Posterior cingulate gyrus (tissue), 11 donors: ENCODE results near the gene CNNM2.
"Not testable (repeated sequence)": the region's sequence is repeated elsewhere in the genome, so short reads cannot be mapped to it uniquely, and the experiment has no call there.

ENCODE experiments used
- DNase-seq, 10 donors: peaks; one replicate each; pipeline versions ENCODE4 v3.0.0 to v3.0.0-alpha.2; 2020 to 2021; ENCODE audit warnings: mixed read lengths in 3 of 10
- intact Hi-C: fragments of 100-400 bp; cut with DNase I; formaldehyde crosslinking; loops from one replicate; pipeline ENCODE4 v1.15.1; 2023

The CNNM2 gene

GRCh38 chr10:102919992-102920739 lies 2.1 kb downstream of the CNNM2 start:
- no peak for DNase-seq
- intact Hi-C loops, result loop anchor here (5.0 kb wide), 2 partner anchors 132 to 272 kb away; partner anchors contain the start of gene NT5C2

- no peak for DNase-seq
- intact Hi-C loops, result loop anchor here (5.0 kb wide), 1 partner anchor 129 kb away; no protein-coding TSS in a partner anchor
Measured at GRCh38 chr10:102923601-102924000, 5.5 kb downstream of the CNNM2 start.

GRCh38 chr10:102926842-102927241 lies 8.7 kb downstream of the CNNM2 start:
- DNase-seq, result no peak
- intact Hi-C loops, result no loop called here

GRCh38 chr10:102927311-102928010 lies 9.4 kb downstream of the CNNM2 start:
- intact Hi-C loops, result no loop called here
- DNase-seq, result no peak

GRCh38 chr10:102928442-102928841 lies 10.3 kb downstream of the CNNM2 start:
- DNase-seq, intact Hi-C loops: not testable (repeated sequence)

GRCh38 chr10:102930720-102931119 lies 12.6 kb downstream of the CNNM2 start:
- DNase-seq, result no peak
- intact Hi-C loops, result no loop called here

GRCh38 chr10:102931643-102932042 lies 13.5 kb downstream of the CNNM2 start:
- no peak for DNase-seq
- intact Hi-C loops, result no loop called here

- DNase-seq, result no peak
- intact Hi-C loops, result no loop called here
Measured at GRCh38 chr10:102935505-102935904, 17.4 kb downstream of the CNNM2 start.

- no peak for DNase-seq
- intact Hi-C loops, result no loop called here
Measured at GRCh38 chr10:102935939-102936605, 18.0 kb downstream of the CNNM2 start.

- intact Hi-C loops, result no loop called here
- no peak for DNase-seq
Measured at GRCh38 chr10:102941401-102941800, 23.3 kb downstream of the CNNM2 start.

GRCh38 chr10:102945449-102945848 lies 27.4 kb downstream of the CNNM2 start:
- intact Hi-C loops, result loop anchor here (5.0 kb wide), 1 partner anchor 388 kb away; no protein-coding TSS in a partner anchor
- DNase-seq, result no peak

- intact Hi-C loops, result loop anchor here (5.0 kb wide), 1 partner anchor 389 kb away; no protein-coding TSS in a partner anchor
- no peak for DNase-seq
Measured at GRCh38 chr10:102945962-102946361, 27.9 kb downstream of the CNNM2 start.

GRCh38 chr10:102946992-102947391 lies 28.9 kb downstream of the CNNM2 start:
- no peak for DNase-seq
- intact Hi-C loops, result loop anchor here (5.0 kb wide), 1 partner anchor 390 kb away; no protein-coding TSS in a partner anchor

- no peak for DNase-seq
- intact Hi-C loops, result loop anchor here (5.0 kb wide), 1 partner anchor 391 kb away; no protein-coding TSS in a partner anchor
Measured at GRCh38 chr10:102948176-102948575, 30.1 kb downstream of the CNNM2 start.

- intact Hi-C loops, result loop anchor here (5.0 kb wide), 1 partner anchor 391 kb away; no protein-coding TSS in a partner anchor
- no peak for DNase-seq
Measured at GRCh38 chr10:102948786-102949185, 30.7 kb downstream of the CNNM2 start.

GRCh38 chr10:102949916-102950315 lies 31.8 kb downstream of the CNNM2 start:
- intact Hi-C loops, result loop anchor here (5.0 kb wide), 1 partner anchor 393 kb away; no protein-coding TSS in a partner anchor
- DNase-seq, result no peak

- intact Hi-C loops, result no loop called here
- DNase-seq, result no peak
Measured at GRCh38 chr10:102951316-102951715, 33.2 kb downstream of the CNNM2 start.

GRCh38 chr10:102959360-102959759 lies 41.3 kb downstream of the CNNM2 start:
- DNase-seq, result no peak
- intact Hi-C loops, result no loop called here

GRCh38 chr10:102960157-102960556 lies 42.1 kb downstream of the CNNM2 start:
- no peak for DNase-seq
- intact Hi-C loops, result no loop called here

GRCh38 chr10:102962267-102962666 lies 44.2 kb downstream of the CNNM2 start:
- intact Hi-C loops, result no loop called here
- no peak for DNase-seq
